Measurements from ENCODE around the gene UGT1A7. TPM values are rescaled to one million over a fixed set of nuclear protein-coding genes. Genes with fewer than 3 reads are reported as not detected.

Gene UGT1A7
- total and polyA plus RNA-seq, 12 donors = 0.11 to 10.1 (median 0.74) TPM; not detected in 3

GRCh38 chr2:233764264-233764663, 82.6 kb downstream of the UGT1A7 start:
- DNase-seq = no peak
- TF ChIP-seq, protein P1, sequence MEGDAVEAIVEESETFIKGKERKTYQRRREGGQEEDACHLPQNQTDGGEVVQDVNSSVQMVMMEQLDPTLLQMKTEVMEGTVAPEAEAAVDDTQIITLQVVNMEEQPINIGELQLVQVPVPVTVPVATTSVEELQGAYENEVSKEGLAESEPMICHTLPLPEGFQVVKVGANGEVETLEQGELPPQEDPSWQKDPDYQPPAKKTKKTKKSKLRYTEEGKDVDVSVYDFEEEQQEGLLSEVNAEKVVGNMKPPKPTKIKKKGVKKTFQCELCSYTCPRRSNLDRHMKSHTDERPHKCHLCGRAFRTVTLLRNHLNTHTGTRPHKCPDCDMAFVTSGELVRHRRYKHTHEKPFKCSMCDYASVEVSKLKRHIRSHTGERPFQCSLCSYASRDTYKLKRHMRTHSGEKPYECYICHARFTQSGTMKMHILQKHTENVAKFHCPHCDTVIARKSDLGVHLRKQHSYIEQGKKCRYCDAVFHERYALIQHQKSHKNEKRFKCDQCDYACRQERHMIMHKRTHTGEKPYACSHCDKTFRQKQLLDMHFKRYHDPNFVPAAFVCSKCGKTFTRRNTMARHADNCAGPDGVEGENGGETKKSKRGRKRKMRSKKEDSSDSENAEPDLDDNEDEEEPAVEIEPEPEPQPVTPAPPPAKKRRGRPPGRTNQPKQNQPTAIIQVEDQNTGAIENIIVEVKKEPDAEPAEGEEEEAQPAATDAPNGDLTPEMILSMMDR (IDR thresholded peaks at IDR 0.05) = no peak
- TF ChIP-seq POLR2A (IDR thresholded peaks at IDR 0.05) = no peak
- Histone ChIP-seq H3K4me3 (no peak overlapping the region), H3K9me3 (replicated peaks in 1 of 3) (no peaks in the 10 kb centered on the region), H3K36me3 (replicated peaks in 1 of 2) (no peaks in the 10 kb centered on the region), H3K27ac (no peak overlapping the region), H3K4me1 (replicated peaks in 1 of 2) (no peaks in the 10 kb centered on the region), H3K27me3 (peaks cover 7% of the 10 kb centered on the region)
- WGBS, 4 donors = 68 to 89% (median 71%) methylated on average over 7 of the region's 7 CpGs
- intact Hi-C loops (cut with DNase I) = no loop called here

- Histone ChIP-seq H3K27me3 (peaks cover 7% of the 10 kb centered on the region), H3K36me3 (replicated peaks in 1 of 2) (no peaks in the 10 kb centered on the region), H3K4me3 (no peak overlapping the region), H3K4me1 (replicated peaks in 1 of 2) (no peaks in the 10 kb centered on the region), H3K9me3 (replicated peaks in 1 of 3) (no peaks in the 10 kb centered on the region), H3K27ac (no peak overlapping the region)
- no peak for DNase-seq
- 38 to 59% (median 53%) methylated on average over 3 of the region's 3 CpGs for WGBS, 4 donors
- intact Hi-C loops (cut with DNase I) = no loop called here
- no peak for TF ChIP-seq POLR2A (IDR thresholded peaks at IDR 0.05)
- TF ChIP-seq, protein P1 (IDR thresholded peaks at IDR 0.05) = no peak
These were observed 83.1 kb downstream of the UGT1A7 start for GRCh38 chr2:233764761-233765160.

DNA sequence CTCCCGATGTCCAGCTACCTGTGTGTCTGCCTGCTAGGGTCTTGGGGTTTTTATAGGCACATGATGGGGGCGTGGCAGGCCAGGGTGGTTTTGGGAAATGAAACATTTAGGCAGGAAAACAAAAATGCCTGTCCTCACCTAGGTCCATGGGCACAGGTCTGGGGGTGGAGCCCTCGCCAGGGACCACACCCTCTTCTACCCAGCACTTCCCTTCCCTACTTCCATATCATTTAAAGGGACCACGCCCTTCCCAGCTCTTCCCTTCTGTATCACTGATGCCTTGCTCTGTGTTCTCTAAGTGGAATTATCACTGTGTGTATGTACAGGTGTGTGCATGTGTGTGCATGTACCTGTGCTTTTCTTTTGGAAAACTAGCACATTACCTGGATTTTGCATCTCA, 84.7 kb downstream of the UGT1A7 start:
- H3K27me3 ChIP-seq = peaks cover 7% of the 10 kb centered on the region
- intact Hi-C loops (cut with DNase I) = no loop called here
- 68 to 75% (median 72%) methylated on average over 4 of the region's 4 CpGs for WGBS, 4 donors
- DNase-seq = no peak
- H3K27ac ChIP-seq = no peak overlapping the region
- no peak overlapping the region for H3K4me3 ChIP-seq
- no peaks in the 10 kb centered on the region for H3K36me3 ChIP-seq (replicated peaks in 1 of 2)
- no peaks in the 10 kb centered on the region for H3K9me3 ChIP-seq (replicated peaks in 1 of 3)
- TF ChIP-seq, protein P1 (IDR thresholded peaks at IDR 0.05) = no peak
- no peak for TF ChIP-seq POLR2A (IDR thresholded peaks at IDR 0.05)
- H3K4me1 ChIP-seq (replicated peaks in 1 of 2) = no peaks in the 10 kb centered on the region

- no peak overlapping the region for H3K4me3 ChIP-seq
- H3K9me3 ChIP-seq (replicated peaks in 1 of 3) = no peaks in the 10 kb centered on the region
- TF ChIP-seq, protein P1 (IDR thresholded peaks at IDR 0.05) = no peak
- TF ChIP-seq POLR2A (IDR thresholded peaks at IDR 0.05) = no peak
- no peaks in the 10 kb centered on the region for H3K36me3 ChIP-seq (replicated peaks in 1 of 2)
- no peak for DNase-seq
- H3K4me1 ChIP-seq (replicated peaks in 1 of 2) = no peaks in the 10 kb centered on the region
- WGBS, 4 donors = 73 to 83% (median 76%) methylated on average over 4 of the region's 4 CpGs
- peaks cover 7% of the 10 kb centered on the region for H3K27me3 ChIP-seq
- H3K27ac ChIP-seq = no peak overlapping the region
- intact Hi-C loops (cut with DNase I) = no loop called here
These were observed 86.4 kb downstream of the UGT1A7 start for GRCh38 chr2:233768076-233768475.

Measured in adrenal gland (tissue), 12 donors.